ENCODE measurements around the gene MYLK.

Gene MYLK

GRCh38 chr3:123773681-123774431 lies 110.3 kb downstream of the MYLK start:
- Histone ChIP-seq H3K27me3 (ENCODE audit: insufficient read depth, low read length) (no peaks in the 10 kb centered on the region), H2AFZ (ENCODE audit: low read length) (no peak overlapping the region), H3K79me2 (ENCODE audit: insufficient read depth, low read length) (no peaks in the 10 kb centered on the region), H3K4me1 (ENCODE audit: insufficient read depth, low read length, severe bottlenecking) (no peaks in the 10 kb centered on the region), H3K9me2 (ENCODE audit: low read depth, low read length) (no peaks in the 10 kb centered on the region), H3K4me2 (ENCODE audit: low read length) (no peak overlapping the region), H3K9ac (ENCODE audit: low read length) (no peak overlapping the region), H3K27ac (ENCODE audit: low read depth, low read length, poor library complexity, severe bottlenecking) (no peak overlapping the region), H3F3A (ENCODE audit: insufficient read depth, low read length) (no peaks in the 10 kb centered on the region; the same call in 1 of the 2 replicates), H3K36me3 (ENCODE audit: insufficient read depth, low read length) (no peaks in the 10 kb centered on the region), H3K4me3 (ENCODE audit: low read depth, low read length, poor library complexity, severe bottlenecking) (no peak overlapping the region), H3K9me3 (ENCODE audit: low read length) (no peaks in the 10 kb centered on the region), H4K20me1 (ENCODE audit: insufficient read depth, low read length) (no peaks in the 10 kb centered on the region)
- TF ChIP-seq EZH2 (IDR thresholded peaks at IDR 0.05; ENCODE audit: borderline replicate concordance, low read length), result no peak
- TF ChIP-seq CTCF (IDR thresholded peaks at IDR 0.05; ENCODE audit: low read length), result no peak

GRCh38 chr3:123769356-123769743 lies 114.8 kb downstream of the MYLK start:
- Histone ChIP-seq H3K4me2 (ENCODE audit: low read length) (no peak overlapping the region), H3K9me2 (ENCODE audit: low read depth, low read length) (no peaks in the 10 kb centered on the region), H3K4me3 (ENCODE audit: low read depth, low read length, poor library complexity, severe bottlenecking) (no peak overlapping the region), H3K9me3 (ENCODE audit: low read length) (no peaks in the 10 kb centered on the region), H3K27ac (ENCODE audit: low read depth, low read length, poor library complexity, severe bottlenecking) (no peak overlapping the region), H3K9ac (ENCODE audit: low read length) (no peak overlapping the region), H3K36me3 (ENCODE audit: insufficient read depth, low read length) (no peaks in the 10 kb centered on the region), H3K27me3 (ENCODE audit: insufficient read depth, low read length) (no peaks in the 10 kb centered on the region), H2AFZ (ENCODE audit: low read length) (no peak overlapping the region), H3K4me1 (ENCODE audit: insufficient read depth, low read length, severe bottlenecking) (no peaks in the 10 kb centered on the region), H3K79me2 (ENCODE audit: insufficient read depth, low read length) (no peaks in the 10 kb centered on the region), H4K20me1 (ENCODE audit: insufficient read depth, low read length) (no peaks in the 10 kb centered on the region), H3F3A (ENCODE audit: insufficient read depth, low read length) (no peaks in the 10 kb centered on the region; the same call in 1 of the 2 replicates)
- TF ChIP-seq EZH2 (IDR thresholded peaks at IDR 0.05; ENCODE audit: borderline replicate concordance, low read length) (no peak), CTCF (IDR thresholded peaks at IDR 0.05; ENCODE audit: low read length) (no peak)

DNA sequence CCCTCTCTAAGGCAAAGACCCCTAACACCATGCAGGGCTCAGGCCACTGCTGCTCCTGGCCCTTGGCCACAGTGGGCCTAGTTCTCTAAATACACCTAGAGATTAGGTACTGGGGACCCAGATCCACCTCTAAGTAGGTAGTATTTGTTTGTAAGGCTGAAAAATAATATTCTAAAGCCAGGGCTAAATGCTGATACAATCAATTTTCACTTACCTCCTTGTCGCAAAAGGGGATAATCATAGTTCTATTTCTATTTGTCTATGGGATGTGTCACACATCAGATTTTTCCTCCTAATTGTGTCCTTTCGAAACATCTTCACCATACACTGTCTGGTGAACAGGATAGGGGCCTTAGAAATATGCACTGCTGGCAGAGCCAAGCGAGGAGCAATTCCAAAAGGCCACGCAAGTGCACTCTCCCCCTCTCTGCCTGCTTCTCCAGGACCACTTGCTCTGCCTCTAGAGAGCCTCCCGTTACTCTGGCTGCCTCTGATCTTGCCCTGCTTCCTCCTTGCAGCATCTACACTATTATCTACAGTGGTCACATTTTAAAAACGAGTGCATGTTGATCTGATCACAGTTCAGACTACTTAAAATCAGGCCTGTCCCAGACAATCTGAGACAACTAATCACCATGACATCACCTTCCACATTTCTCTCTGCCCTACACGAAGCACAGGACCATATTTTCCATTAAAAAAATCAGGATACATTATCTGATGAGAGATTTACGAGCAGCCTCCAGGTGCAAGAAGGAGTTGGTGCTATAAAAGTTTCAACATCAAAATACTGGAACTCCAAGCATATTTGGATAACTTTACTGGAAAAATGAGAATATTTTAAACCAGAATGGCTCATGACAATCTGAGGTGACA lies 115.4 kb downstream of the MYLK start:
- Histone ChIP-seq H3K4me1 (ENCODE audit: insufficient read depth, low read length, severe bottlenecking) (no peaks in the 10 kb centered on the region), H3K79me2 (ENCODE audit: insufficient read depth, low read length) (no peaks in the 10 kb centered on the region), H3K9me2 (ENCODE audit: low read depth, low read length) (no peaks in the 10 kb centered on the region), H3K9me3 (ENCODE audit: low read length) (no peaks in the 10 kb centered on the region), H3F3A (ENCODE audit: insufficient read depth, low read length) (no peaks in the 10 kb centered on the region; the same call in 1 of the 2 replicates), H3K9ac (ENCODE audit: low read length) (no peak overlapping the region), H4K20me1 (ENCODE audit: insufficient read depth, low read length) (no peaks in the 10 kb centered on the region), H2AFZ (ENCODE audit: low read length) (no peak overlapping the region), H3K4me2 (ENCODE audit: low read length) (no peak overlapping the region), H3K27ac (ENCODE audit: low read depth, low read length, poor library complexity, severe bottlenecking) (no peak overlapping the region), H3K27me3 (ENCODE audit: insufficient read depth, low read length) (no peaks in the 10 kb centered on the region), H3K36me3 (ENCODE audit: insufficient read depth, low read length) (no peaks in the 10 kb centered on the region), H3K4me3 (ENCODE audit: low read depth, low read length, poor library complexity, severe bottlenecking) (no peak overlapping the region)
- TF ChIP-seq CTCF (IDR thresholded peaks at IDR 0.05; ENCODE audit: low read length), result no peak
- TF ChIP-seq EZH2 (IDR thresholded peaks at IDR 0.05; ENCODE audit: borderline replicate concordance, low read length), result no peak

Measured in OCI-LY1 (cell line).